Neuronal stem cell (in vitro differentiated cells): ENCODE results near the gene SHISA4.
A peak's percentile ranks its signal among the peaks of the same experiment; 100 is the strongest.

Source experiments
- DNase-seq: peaks from one replicate; pipeline ENCODE4 v3.0.0-alpha.2; 2013; ENCODE audit warnings: low spot score
- H2AFZ ChIP-seq: one replicate; pipeline ENCODE4 v1.6.1; 2013; ENCODE audit warnings: mild to moderate bottlenecking, low read length, inconsistent platforms
- H2AK5ac ChIP-seq: 2 replicates; pipeline ENCODE4 v1.6.1; 2013; ENCODE audit warnings: low read depth, mild to moderate bottlenecking, inconsistent platforms, low read length, moderate library complexity, mixed read lengths
- H2BK120ac ChIP-seq: 2 replicates; pipeline ENCODE4 v1.6.1; 2013; ENCODE audit warnings: low read depth, mild to moderate bottlenecking, inconsistent platforms, low read length, moderate library complexity, mixed read lengths
- H2BK12ac ChIP-seq: one replicate; pipeline ENCODE4 v1.6.1; 2013; ENCODE audit warnings: low read length, inconsistent platforms
- H2BK15ac ChIP-seq: 2 replicates; pipeline ENCODE4 v1.6.1; 2013; ENCODE audit warnings: mild to moderate bottlenecking, low read length, inconsistent platforms, mixed read lengths
- H2BK5ac ChIP-seq: one replicate; pipeline ENCODE4 v1.6.1; 2013; ENCODE audit warnings: inconsistent platforms, mild to moderate bottlenecking, low read length, moderate library complexity
- H3K14ac ChIP-seq: one replicate; pipeline ENCODE4 v1.6.1; 2013; ENCODE audit warnings: low read length, inconsistent platforms
- H3K18ac ChIP-seq: 2 replicates; pipeline ENCODE4 v1.6.1; 2013; ENCODE audit warnings: low read length, inconsistent platforms
- H3K23ac ChIP-seq: 2 replicates; pipeline ENCODE4 v1.6.1; 2013; ENCODE audit warnings: low read depth, mild to moderate bottlenecking, mixed read lengths, low read length, inconsistent platforms; ENCODE audit not compliant: poor library complexity
- H3K27ac ChIP-seq: replicated peaks from 3 replicates; pipeline ENCODE4 v1.5.1; 2013; ENCODE audit warnings: low read length, inconsistent platforms
- H3K27me3 ChIP-seq, 3 experiments: 2 replicates each; pipeline ENCODE4 v1.6.1; 2013; ENCODE audit warnings: low read length in 3 of 3, mild to moderate bottlenecking in 2 of 3, inconsistent platforms in 1 of 3, low read depth in 1 of 3, mixed read lengths in 1 of 3, moderate library complexity in 1 of 3; ENCODE audit not compliant: control insufficient read depth in 3 of 3, insufficient read depth in 3 of 3
- H3K36me3 ChIP-seq, 2 donors: replicated peaks in 1 of 2; 2 replicates each; pipeline ENCODE4 v1.6.1; 2013; ENCODE audit warnings: low read length in 2 of 2; ENCODE audit not compliant: control insufficient read depth in 2 of 2, insufficient read depth in 2 of 2
- H3K4ac ChIP-seq: 2 replicates; pipeline ENCODE4 v1.6.1; 2013; ENCODE audit warnings: inconsistent platforms, mild to moderate bottlenecking, low read length, moderate library complexity
- H3K4me1 ChIP-seq, 2 donors: 1 replicate in 1 of 2; 2 replicates in 1 of 2; pipeline ENCODE4 v1.6.1; 2013; ENCODE audit warnings: low read length in 2 of 2, low read depth in 1 of 2; ENCODE audit not compliant: control insufficient read depth in 2 of 2, insufficient read depth in 1 of 2
- H3K4me2 ChIP-seq: one replicate; pipeline ENCODE4 v1.6.1; 2013; ENCODE audit warnings: mild to moderate bottlenecking, low read length, inconsistent platforms; ENCODE audit not compliant: insufficient read depth, poor library complexity, severe bottlenecking
- H3K4me3 ChIP-seq, 2 donors: 2 replicates each; pipeline ENCODE4 v1.5.1; 2013; ENCODE audit warnings: low read length in 2 of 2, mild to moderate bottlenecking in 2 of 2, inconsistent platforms in 1 of 2, moderate library complexity in 1 of 2
- H3K79me1 ChIP-seq: one replicate; pipeline ENCODE4 v1.6.1; 2013; ENCODE audit warnings: low read depth, mild to moderate bottlenecking, inconsistent platforms, low read length, moderate library complexity
- H3K9ac ChIP-seq: one replicate; pipeline ENCODE4 v1.6.1; 2013; ENCODE audit warnings: mild to moderate bottlenecking, low read depth, low read length, inconsistent platforms; ENCODE audit not compliant: poor library complexity
- H3K9me3 ChIP-seq, 2 donors: replicated peaks in 1 of 2; 2 replicates each; pipeline versions ENCODE3 to v1.6.1; 2013; ENCODE audit warnings: low read length in 2 of 2, mild to moderate bottlenecking in 2 of 2, inconsistent platforms in 1 of 2, low read depth in 1 of 2, mixed read lengths in 1 of 2, moderate library complexity in 1 of 2; ENCODE audit not compliant: control insufficient read depth in 2 of 2, insufficient read depth in 1 of 2
- H4K8ac ChIP-seq: one replicate; pipeline ENCODE4 v1.6.1; 2013; ENCODE audit warnings: low read depth, mild to moderate bottlenecking, inconsistent platforms, low read length, moderate library complexity
- H4K91ac ChIP-seq: one replicate; pipeline ENCODE4 v1.6.1; 2013; ENCODE audit warnings: low read length, low read depth, mild to moderate bottlenecking, inconsistent platforms; ENCODE audit not compliant: poor library complexity
- WGBS, 2 donors: extraction: QIAGEN DNeasy Blood & Tissue Kit; methylation state at CpG; one replicate each; pipeline ENCODE4 v1.1.7; 2013; ENCODE audit warnings: missing lambda C conversion rate in 2 of 2, mixed read lengths in 1 of 2; ENCODE audit not compliant: insufficient read length in 2 of 2, insufficient replicate concordance in 1 of 2; ENCODE audit errors: extremely low coverage in 2 of 2; 5-methylcytosine and 5-hydroxymethylcytosine counted together

SHISA4 gene

DNA sequence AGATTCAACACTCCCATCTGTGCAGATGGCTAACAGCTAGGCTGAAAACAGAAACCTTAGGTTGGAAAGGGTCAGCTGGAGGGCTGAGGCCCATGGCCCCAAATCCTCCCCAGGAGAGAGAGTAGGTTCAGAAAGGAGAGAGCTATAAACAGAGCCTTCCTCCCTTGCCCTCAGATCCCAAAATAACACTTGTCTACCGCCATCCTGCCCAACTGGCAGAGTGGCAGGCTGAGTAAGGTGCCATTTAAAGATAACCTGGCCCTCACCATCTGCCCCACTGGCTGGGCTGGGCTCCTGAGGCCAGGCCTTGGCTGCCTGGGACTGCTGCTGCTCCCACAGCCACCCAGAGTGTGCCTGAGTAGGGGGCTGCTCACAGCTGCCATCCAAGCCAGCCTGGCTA is 4.3 kb upstream of the SHISA4 start:
- no peak overlapping the region for H2BK5ac ChIP-seq
- H2BK120ac ChIP-seq: no peak overlapping the region
- no peak overlapping the region for H4K8ac ChIP-seq
- H3K9ac ChIP-seq: no peak overlapping the region
- no peak overlapping the region for H2BK12ac ChIP-seq
- no peak overlapping the region for H3K23ac ChIP-seq
- peak overlapping the region; percentile 42 for H4K91ac ChIP-seq
- H2AK5ac ChIP-seq: no peak overlapping the region
- H3K4me2 ChIP-seq: no peak overlapping the region
- no peaks in the 10 kb centered on the region for H3K79me1 ChIP-seq
- no peaks in the 10 kb centered on the region for H3K9me3 ChIP-seq
- H3K27me3 ChIP-seq: peaks cover 0 to 40% (median under 1%) of the 10 kb centered on the region in 3 experiments
- H3K18ac ChIP-seq: no peak overlapping the region
- H3K27ac ChIP-seq: no peak overlapping the region
- no peak overlapping the region for H3K4me3 ChIP-seq
- DNase-seq: no peak
- H3K36me3 ChIP-seq: no peaks in the 10 kb centered on the region
- no peak overlapping the region for H3K14ac ChIP-seq
- no peak overlapping the region for H3K4ac ChIP-seq
- H2AFZ ChIP-seq: no peak overlapping the region
- WGBS, 2 donors: no CpG with 5 or more reads among the region's 1 CpG
- peaks cover 11% of the 10 kb centered on the region in 2 donors for H3K4me1 ChIP-seq
- no peak overlapping the region for H2BK15ac ChIP-seq

GRCh38 chr1:201885531-201886075 is 3.1 kb upstream of the SHISA4 start:
- Histone ChIP-seq H2AFZ (no peak overlapping the region), H3K18ac (no peak overlapping the region), H2AK5ac (no peak overlapping the region), H3K4ac (no peak overlapping the region), H3K23ac (no peak overlapping the region), H3K79me1 (no peaks in the 10 kb centered on the region), H2BK12ac (no peak overlapping the region), H2BK5ac (no peak overlapping the region), H3K27me3 (peaks cover 0 to 52% (median 6%) of the 10 kb centered on the region in 3 experiments), H2BK120ac (no peak overlapping the region), H3K27ac (no peak overlapping the region), H3K4me3 (no peak overlapping the region), H4K91ac (no peak overlapping the region), H3K14ac (no peak overlapping the region), H3K4me2 (no peak overlapping the region), H4K8ac (no peak overlapping the region), H3K9ac (no peak overlapping the region), H2BK15ac (no peak overlapping the region), H3K4me1 (peaks cover 11 to 13% of the 10 kb centered on the region in 2 donors), H3K9me3 (no peaks in the 10 kb centered on the region), H3K36me3 (no peaks in the 10 kb centered on the region)
- no peak for DNase-seq
- no CpG with 5 or more reads among the region's 6 CpGs for WGBS, 2 donors

DNA sequence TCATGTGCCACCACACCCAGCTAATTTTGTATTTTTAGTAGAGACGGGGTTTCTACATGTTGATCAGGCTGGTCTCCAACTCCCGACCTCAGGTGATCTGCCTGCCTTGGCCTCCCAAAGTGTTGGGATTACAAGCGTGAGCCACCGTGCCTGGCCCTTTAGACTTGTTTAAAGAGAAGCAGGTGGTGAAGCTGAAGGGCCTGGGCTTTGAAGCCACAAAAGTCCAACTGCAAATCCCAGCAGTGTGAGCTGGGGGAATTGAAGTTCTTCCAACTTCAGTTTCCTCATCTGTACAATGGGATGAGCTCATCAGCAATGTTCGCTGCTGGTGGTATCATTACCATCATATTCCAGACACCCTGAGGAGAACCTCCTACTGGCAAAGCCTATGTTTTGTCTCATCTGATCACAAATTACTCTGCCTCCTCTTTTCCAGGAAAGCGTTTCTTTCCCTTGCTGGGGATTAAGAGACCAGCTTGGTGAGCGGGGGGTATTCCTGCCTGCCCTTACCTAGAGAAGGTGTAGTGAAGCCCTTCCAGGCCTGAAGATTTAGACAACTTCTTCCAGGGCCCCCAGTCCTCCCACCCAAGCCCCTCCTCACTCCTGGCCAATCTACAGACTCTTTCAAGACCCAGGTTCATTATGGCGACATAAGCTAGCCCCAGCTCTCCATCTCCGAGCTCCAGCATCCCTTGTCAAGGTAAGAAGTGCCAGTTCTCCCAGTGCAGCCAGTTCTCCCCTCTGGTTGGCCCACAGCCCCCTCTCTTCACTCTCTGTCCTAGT is 2.4 kb upstream of the SHISA4 start:
- Histone ChIP-seq H2BK15ac (peak overlapping the region; percentile 31), H3K79me1 (no peaks in the 10 kb centered on the region), H3K14ac (no peak overlapping the region), H3K27me3 (peaks cover 0 to 58% (median 6%) of the 10 kb centered on the region in 3 experiments), H3K4me1 (peaks cover 11 to 12% of the 10 kb centered on the region in 2 donors), H3K36me3 (no peaks in the 10 kb centered on the region), H2BK12ac (no peak overlapping the region), H3K9ac (no peak overlapping the region), H3K4me3 (no peak overlapping the region), H3K4me2 (no peak overlapping the region), H2AFZ (no peak overlapping the region), H3K23ac (no peak overlapping the region), H2BK120ac (no peak overlapping the region), H2AK5ac (no peak overlapping the region), H3K4ac (no peak overlapping the region), H4K8ac (no peak overlapping the region), H3K18ac (no peak overlapping the region), H3K9me3 (no peaks in the 10 kb centered on the region), H4K91ac (no peak overlapping the region), H3K27ac (no peak overlapping the region), H2BK5ac (no peak overlapping the region)
- WGBS, 2 donors: no CpG with 5 or more reads among the region's 9 CpGs
- DNase-seq: no peak

- Histone ChIP-seq H2BK12ac (no peak overlapping the region), H3K9ac (no peak overlapping the region), H4K91ac (no peak overlapping the region), H3K4me3 (no peak overlapping the region), H2BK120ac (no peak overlapping the region), H3K4ac (no peak overlapping the region), H3K9me3 (no peaks in the 10 kb centered on the region), H2BK5ac (no peak overlapping the region), H3K27ac (no peak overlapping the region), H2AFZ (no peak overlapping the region), H3K27me3 (peaks cover 0 to 63% (median 6%) of the 10 kb centered on the region in 3 experiments), H4K8ac (no peak overlapping the region), H3K18ac (no peak overlapping the region), H2BK15ac (no peak overlapping the region), H3K14ac (no peak overlapping the region), H3K4me2 (no peak overlapping the region), H2AK5ac (no peak overlapping the region), H3K36me3 (no peaks in the 10 kb centered on the region), H3K79me1 (peaks cover 2% of the 10 kb centered on the region), H3K23ac (no peak overlapping the region), H3K4me1 (peaks cover 9 to 11% of the 10 kb centered on the region in 2 donors)
- WGBS, 2 donors: no CpG with 5 or more reads among the region's 5 CpGs
- no peak for DNase-seq
Observed at GRCh38 chr1:201887116-201887866, 1.4 kb upstream of the SHISA4 start.
